ENCODE data around the gene GNS. TPM values are rescaled to one million over a fixed set of nuclear protein-coding genes. Genes with fewer than 3 reads are reported as not detected.

Gene GNS
- total and polyA plus RNA-seq, 2 of the 4 experiments (the other 2 are of a cell fraction) = 60.4 to 80.7 TPM

- no peak overlapping the region for H2BK5ac ChIP-seq (ENCODE audit: low read depth, low read length, poor library complexity, severe bottlenecking)
- in situ Hi-C loops (cut with MboI; ENCODE audit: low sequenced_read_pairs) = no loop called here
Observed at GRCh38 chr12:64720884-64721283, 38.3 kb downstream of the GNS start.

More at GRCh38 chr12:64720884-64721283, 38.3 kb downstream of the GNS start:
- Histone ChIP-seq H4K5ac (ENCODE audit: low read depth, low read length) (no peak overlapping the region), H3K36me3 (ENCODE audit: control insufficient read depth, insufficient read depth, low read length) (peaks cover 38% of the 10 kb centered on the region), H3K14ac (replicated peaks; ENCODE audit: low read depth, low read length) (no peak overlapping the region), H2AK5ac (ENCODE audit: low read depth, low read length) (no peak overlapping the region), H3K27me3 (ENCODE audit: control insufficient read depth, insufficient read depth, low read length) (no peaks in the 10 kb centered on the region), H4K8ac (ENCODE audit: low read depth in 2 of 2, low read length in 2 of 2) (no peak overlapping the region), H3K4me3 (ENCODE audit: insufficient read depth, low read depth, low read length) (no peak overlapping the region), H3K9me1 (ENCODE audit: insufficient read depth, low read length) (peaks cover 4% of the 10 kb centered on the region; the same call in 1 of the 2 replicates), H2BK15ac (ENCODE audit: low read depth, low read length) (no peak overlapping the region), H3K79me1 (ENCODE audit: low read depth in 1 of 2, low read length in 2 of 2) (no peaks in the 10 kb centered on the region), H3K27ac (ENCODE audit: insufficient read depth, low read length) (no peak overlapping the region), H3K9me3 (ENCODE audit: control insufficient read depth, insufficient read depth, low read length) (no peaks in the 10 kb centered on the region), H3K4me2 (ENCODE audit: low read depth, low read length) (no peak overlapping the region), H3K9ac (ENCODE audit: low read depth, low read length) (no peak overlapping the region), H3K4me1 (ENCODE audit: control insufficient read depth, insufficient read depth, low read length) (no peaks in the 10 kb centered on the region), H3K56ac (ENCODE audit: extremely low read depth, insufficient read depth, low read length) (no peak overlapping the region), H4K91ac (ENCODE audit: insufficient read depth, low read depth, low read length) (no peak overlapping the region), H4K20me1 (ENCODE audit: insufficient read depth, low read length) (no peaks in the 10 kb centered on the region), H2BK120ac (ENCODE audit: low read depth, low read length) (no peak overlapping the region), H2AFZ (replicated peaks; ENCODE audit: low read length, poor library complexity) (no peak overlapping the region), H2AK9ac (replicated peaks; ENCODE audit: low read depth, low read length, poor library complexity) (no peak overlapping the region), H2BK20ac (ENCODE audit: low read depth, low read length) (no peak overlapping the region), H3K4ac (ENCODE audit: low read depth, low read length) (no peak overlapping the region), H3K18ac (ENCODE audit: low read depth, low read length) (no peak overlapping the region), H3K23ac (ENCODE audit: low read depth, low read length) (no peak overlapping the region)
- CTCF ChIA-PET = interaction anchor here (1.6 kb wide), 1 partner anchor 172 kb away, joined by 3 read pairs; no protein-coding TSS in a partner anchor
- ATAC-seq (ENCODE audit: low read depth) (no peak), DNase-seq (no peak)
- POLR2A ChIA-PET (ENCODE audit: unreplicated experiment) = interaction anchor here (0.5 kb wide), 1 partner anchor 10 kb away, joined by 6 read pairs; no protein-coding TSS in a partner anchor
- WGBS, 2 experiments (ENCODE audit: extremely low coverage in 2 of 2, insufficient read length in 1 of 2) = no CpG with 5 or more reads among the region's 1 CpG
- dilution Hi-C loops (cut with HindIII; ENCODE audit: low sequenced_read_pairs, unreplicated experiment) (no loop called here), intact Hi-C loops (cut with micrococcal nuclease) (no loop called here)
- BruUV-seq (replicated peaks) = no TSS peak
- no peak for TF ChIP-seq MAZ (IDR thresholded peaks at IDR 0.05; ENCODE audit: borderline replicate concordance, low read depth, low read length)
- TF ChIP-seq POLR2A (IDR thresholded peaks at IDR 0.05; ENCODE audit: low read depth, low read length) = no peak
- TF ChIP-seq USF2 (IDR thresholded peaks at IDR 0.05; ENCODE audit: low read depth, low read length) = no peak

Data from IMR-90 (cell line).